Mucosa of rectum (tissue), 2 donors: Measurements from ENCODE around the gene DEF6.

Source experiments
- H3K27ac ChIP-seq, 2 donors: one replicate each; pipeline ENCODE4 v1.7.0; 2013; ENCODE audit warnings: inconsistent platforms in 2 of 2, low read depth in 2 of 2, low read length in 2 of 2
- H3K27me3 ChIP-seq, 2 donors: one replicate each; pipeline ENCODE4 v1.7.0; 2013; ENCODE audit warnings: low read length in 2 of 2; ENCODE audit not compliant: control insufficient read depth in 2 of 2, insufficient read depth in 2 of 2
- H3K36me3 ChIP-seq, 2 donors: one replicate each; pipeline ENCODE4 v1.7.0; 2013; ENCODE audit warnings: low read length in 2 of 2; ENCODE audit not compliant: control insufficient read depth in 2 of 2, insufficient read depth in 2 of 2
- H3K4me1 ChIP-seq, 2 donors: one replicate each; pipeline ENCODE4 v1.7.0; 2013; ENCODE audit warnings: low read length in 2 of 2, mild to moderate bottlenecking in 1 of 2; ENCODE audit not compliant: control insufficient read depth in 2 of 2, insufficient read depth in 2 of 2
- H3K4me3 ChIP-seq, 2 donors: one replicate each; pipeline ENCODE4 v1.7.0; 2013; ENCODE audit warnings: low read length in 2 of 2
- H3K9ac ChIP-seq, 2 donors: one replicate each; pipeline ENCODE4 v1.7.0; 2013; ENCODE audit warnings: low read length in 2 of 2, low read depth in 1 of 2, mild to moderate bottlenecking in 1 of 2
- H3K9me3 ChIP-seq, 2 donors: one replicate each; pipeline ENCODE4 v1.7.0; 2013; ENCODE audit warnings: low read length in 2 of 2; ENCODE audit not compliant: control insufficient read depth in 2 of 2
- donor health status: healthy.
- donor health status: Normal muscosa, but diverticular disease.

DEF6 gene

DNA sequence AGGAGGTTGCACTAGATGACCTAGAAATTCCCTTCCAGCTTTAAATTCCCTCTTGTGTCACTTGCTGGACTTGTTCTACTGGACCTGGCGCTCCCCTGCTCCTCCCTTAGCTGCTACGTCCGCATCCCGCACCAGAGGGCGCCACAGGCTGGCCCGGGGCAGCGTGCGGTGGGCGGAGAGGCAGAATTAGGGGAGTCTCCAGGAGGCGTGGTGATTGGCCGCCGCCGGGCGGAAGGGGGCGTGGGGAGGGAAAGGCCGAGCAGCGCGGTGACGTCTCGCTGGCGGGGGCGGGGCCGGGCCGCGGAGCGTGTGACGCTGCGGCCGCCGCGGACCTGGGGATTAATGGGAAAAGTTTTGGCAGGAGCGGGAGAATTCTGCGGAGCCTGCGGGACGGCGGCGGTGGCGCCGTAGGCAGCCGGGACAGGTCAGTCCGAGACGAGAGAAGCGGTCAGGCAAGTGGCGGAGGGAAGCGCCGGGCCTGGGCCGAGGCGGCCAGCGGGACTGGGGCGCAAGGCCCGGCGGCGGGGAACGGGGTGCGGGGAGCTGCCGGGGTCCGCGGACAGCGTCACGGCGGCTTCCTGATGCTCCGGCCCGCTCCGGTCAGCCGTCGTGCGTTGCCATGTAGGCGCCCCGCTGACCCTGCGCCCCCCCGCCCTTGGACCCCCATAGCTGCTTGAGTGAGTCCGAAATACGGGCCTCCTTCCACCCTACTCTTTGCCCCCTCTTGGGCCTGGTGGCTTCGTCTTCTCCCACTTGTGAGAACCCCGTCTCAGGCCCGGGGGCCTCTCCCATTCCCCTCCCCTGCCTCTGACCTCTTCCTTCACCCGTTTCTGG is 44.9 kb downstream of the DEF6 start, which contains the start of gene PPARD:
Gene PPARD, plus strand, starts transcription at position 301 of the 834 bp plus-strand sequence. CDS start 68,530 bp downstream, outside the sequence.
- H3K4me3 ChIP-seq: peak within 1 kb of the TSS; percentile 76 to 86
- no peaks in the 10 kb centered on the region for H3K9me3 ChIP-seq
- H3K36me3 ChIP-seq: peaks cover 9% of the 10 kb centered on the region in 2 donors
- peak within 1 kb of the TSS; percentile 72 for H3K27ac ChIP-seq
- H3K9ac ChIP-seq: peak within 1 kb of the TSS; percentile 82 to 92
- peaks cover 12 to 14% of the 10 kb centered on the region in 2 donors for H3K4me1 ChIP-seq
- H3K27me3 ChIP-seq: no peaks in the 10 kb centered on the region

GRCh38 chr6:35343092-35343834 is 45.6 kb downstream of the DEF6 start:
- Histone ChIP-seq H3K36me3 (peaks cover 9 to 12% of the 10 kb centered on the region in 2 donors), H3K9ac (peak overlapping the region; percentile 82 to 92), H3K27me3 (no peaks in the 10 kb centered on the region), H3K4me3 (peak overlapping the region; percentile 76 to 86), H3K9me3 (no peaks in the 10 kb centered on the region), H3K27ac (peak overlapping the region; percentile 72), H3K4me1 (peaks cover 12 to 14% of the 10 kb centered on the region in 2 donors)

DNA sequence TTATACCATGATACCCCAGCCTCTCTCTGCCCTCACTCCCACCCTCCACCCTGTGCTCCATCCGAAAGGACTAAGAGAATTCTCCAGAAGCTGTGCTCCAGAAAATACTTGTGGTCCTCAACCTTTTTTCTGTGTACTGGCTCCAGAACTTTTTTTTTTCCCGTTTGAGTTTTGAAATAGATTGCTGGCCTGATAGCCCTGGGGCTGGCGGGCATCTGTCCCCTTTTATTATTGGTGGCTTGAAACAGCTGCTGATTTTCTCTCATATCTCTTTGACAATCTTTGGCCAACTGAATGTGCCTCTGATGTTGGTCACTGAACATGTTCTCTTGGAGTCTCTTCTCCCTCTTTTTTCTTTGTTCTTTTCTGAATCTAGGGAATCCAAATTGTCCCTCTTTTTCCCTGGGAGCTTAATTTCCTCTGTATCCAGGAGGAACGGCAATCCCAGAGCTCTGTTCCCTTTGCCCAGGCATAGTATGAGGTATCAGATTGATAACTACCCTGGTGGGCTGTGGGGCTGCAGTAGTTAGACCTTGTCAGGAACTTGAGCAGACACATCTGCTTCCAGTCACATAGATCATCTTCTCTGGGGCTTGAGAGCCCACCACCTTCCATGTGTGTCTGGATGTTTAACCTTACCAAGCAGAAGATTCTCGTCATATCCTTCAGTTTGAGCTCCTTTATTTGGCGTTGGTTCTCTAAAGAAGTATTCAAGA is 46.4 kb downstream of the DEF6 start:
- peak overlapping the region; percentile 53 to 86 for H3K4me3 ChIP-seq
- no peak overlapping the region for H3K27ac ChIP-seq
- H3K36me3 ChIP-seq: peaks cover 12 to 16% of the 10 kb centered on the region in 2 donors
- peak overlapping the region in 1 of 2 donors; percentile 92 for H3K9ac ChIP-seq
- H3K27me3 ChIP-seq: no peaks in the 10 kb centered on the region
- peaks cover 12 to 14% of the 10 kb centered on the region in 2 donors for H3K4me1 ChIP-seq
- H3K9me3 ChIP-seq: no peaks in the 10 kb centered on the region

GRCh38 chr6:35351422-35351821 is 53.8 kb downstream of the DEF6 start:
- Histone ChIP-seq H3K9me3 (no peaks in the 10 kb centered on the region), H3K4me3 (no peak overlapping the region), H3K36me3 (peaks cover 22 to 44% of the 10 kb centered on the region in 2 donors), H3K9ac (no peak overlapping the region), H3K27ac (no peak overlapping the region), H3K27me3 (no peaks in the 10 kb centered on the region), H3K4me1 (no peaks in the 10 kb centered on the region)

DNA sequence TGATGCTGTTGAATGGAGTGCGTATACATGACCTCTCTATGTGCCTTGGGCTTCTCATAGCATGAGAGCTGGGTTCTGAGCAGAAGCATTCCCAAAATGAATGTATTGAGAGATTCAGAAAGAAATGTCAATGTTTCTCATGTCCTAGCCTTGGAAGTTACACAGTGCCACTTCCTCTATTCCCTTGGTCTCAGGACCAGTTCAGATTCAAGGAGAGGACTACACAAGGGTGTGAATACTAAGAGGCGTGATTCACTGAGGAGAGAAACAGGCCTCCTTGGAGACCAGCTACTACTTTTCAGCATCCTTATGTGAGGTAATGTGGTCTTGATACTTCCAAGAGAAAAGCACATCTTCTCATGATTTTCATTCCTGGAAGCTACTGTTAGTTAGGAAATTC is 55.1 kb downstream of the DEF6 start:
- no peaks in the 10 kb centered on the region for H3K27me3 ChIP-seq

GRCh38 chr6:35354361-35355135 is 56.9 kb downstream of the DEF6 start:
- no peaks in the 10 kb centered on the region for H3K27me3 ChIP-seq
- H3K9ac ChIP-seq: no peak overlapping the region
- H3K4me3 ChIP-seq: no peak overlapping the region
- H3K36me3 ChIP-seq: peaks cover 20 to 41% of the 10 kb centered on the region in 2 donors
- no peaks in the 10 kb centered on the region for H3K9me3 ChIP-seq
- H3K4me1 ChIP-seq: no peaks in the 10 kb centered on the region
- H3K27ac ChIP-seq: no peak overlapping the region

More for the DNA sequence above, 55.1 kb downstream of the DEF6 start:
- no peaks in the 10 kb centered on the region for H3K9me3 ChIP-seq
- H3K27ac ChIP-seq: no peak overlapping the region
- H3K36me3 ChIP-seq: peaks cover 22 to 50% of the 10 kb centered on the region in 2 donors
- H3K4me1 ChIP-seq: no peaks in the 10 kb centered on the region
- H3K9ac ChIP-seq: no peak overlapping the region
- H3K4me3 ChIP-seq: no peak overlapping the region

GRCh38 chr6:35356391-35356790 is 58.8 kb downstream of the DEF6 start:
- Histone ChIP-seq H3K27ac (no peak overlapping the region), H3K27me3 (no peaks in the 10 kb centered on the region), H3K9ac (no peak overlapping the region), H3K4me1 (no peaks in the 10 kb centered on the region), H3K36me3 (peaks cover 20 to 39% of the 10 kb centered on the region in 2 donors), H3K4me3 (no peak overlapping the region), H3K9me3 (no peaks in the 10 kb centered on the region)

- H3K9ac ChIP-seq: no peak overlapping the region
- no peaks in the 10 kb centered on the region for H3K9me3 ChIP-seq
- no peaks in the 10 kb centered on the region for H3K27me3 ChIP-seq
- H3K4me1 ChIP-seq: no peaks in the 10 kb centered on the region
- H3K4me3 ChIP-seq: no peak overlapping the region
- H3K27ac ChIP-seq: no peak overlapping the region
- peaks cover 17 to 32% of the 10 kb centered on the region in 2 donors for H3K36me3 ChIP-seq
Observed at GRCh38 chr6:35357677-35358076, 60.1 kb downstream of the DEF6 start.

- Histone ChIP-seq H3K36me3 (peaks cover 13 to 28% of the 10 kb centered on the region in 2 donors), H3K4me3 (no peak overlapping the region), H3K9ac (no peak overlapping the region), H3K27me3 (no peaks in the 10 kb centered on the region), H3K9me3 (no peaks in the 10 kb centered on the region), H3K27ac (no peak overlapping the region), H3K4me1 (no peaks in the 10 kb centered on the region)
Observed at GRCh38 chr6:35358086-35358485, 60.5 kb downstream of the DEF6 start.
